Stimulated activated CD4-positive, alpha-beta T cell treated with anti-CD3 and anti-CD28 coated beads, Interleukin-4, amount 100 ng/mL, for 24 hours (primary cell): ENCODE data around the gene RUNX3.
A peak's percentile ranks its signal among the peaks of the same experiment; 100 is the strongest.
"Not testable (repeated sequence)": the region's sequence is repeated elsewhere in the genome, so short reads cannot be mapped to it uniquely, and the experiment has no call there.

Experiments
- DNase-seq: peaks from one replicate; pipeline ENCODE4 v3.0.0-alpha.2; 2020

The RUNX3 gene

DNA sequence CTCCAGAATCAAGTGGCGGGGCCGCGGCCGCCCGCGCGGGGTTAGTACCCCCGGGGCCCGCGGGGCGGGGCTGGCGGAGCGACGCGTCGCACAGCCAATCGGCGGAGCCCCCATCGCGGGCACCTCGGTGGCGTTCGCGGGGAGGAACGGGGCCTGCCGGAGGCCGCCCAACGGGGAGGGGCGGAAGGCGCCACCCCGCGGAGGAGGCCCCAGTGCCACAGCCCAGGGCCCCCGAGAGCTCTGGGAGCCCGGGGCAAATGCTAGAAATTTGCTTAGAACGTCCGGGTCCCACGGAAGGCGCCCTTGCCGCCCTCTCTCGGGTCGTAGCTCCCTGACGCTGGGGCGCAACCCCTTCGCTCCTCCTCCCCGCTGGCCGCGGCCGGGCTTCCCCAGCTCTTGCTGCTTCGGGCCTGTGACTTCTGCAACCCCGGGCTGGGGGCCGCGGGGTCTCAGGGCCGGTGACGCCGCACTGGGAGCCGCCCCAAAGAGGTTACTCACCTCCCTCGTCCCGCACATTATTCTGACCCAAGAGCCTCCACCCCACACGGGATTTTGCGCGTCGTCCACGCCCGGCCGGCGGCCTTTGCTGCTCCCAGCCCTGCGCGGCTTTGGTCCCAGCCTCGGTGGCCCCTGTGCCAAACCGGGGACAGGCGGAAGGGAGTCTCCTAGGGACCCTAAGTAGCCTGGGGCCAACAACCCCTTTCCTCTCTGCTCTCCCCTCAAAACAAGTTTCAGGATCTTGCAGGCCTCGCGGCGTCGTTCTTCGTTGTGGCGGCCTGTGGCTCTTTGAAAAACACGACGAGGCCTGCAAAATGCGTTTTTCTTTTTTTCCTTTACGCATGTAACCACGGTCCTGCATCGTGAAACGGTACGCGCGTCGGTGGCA is at the start of gene RUNX3:
Gene RUNX3 (minus strand): TSS at position 17 of the 886 bp plus-strand sequence. CDS start 408 bp downstream, outside the sequence.
- peak; percentile 89 for DNase-seq

DNA sequence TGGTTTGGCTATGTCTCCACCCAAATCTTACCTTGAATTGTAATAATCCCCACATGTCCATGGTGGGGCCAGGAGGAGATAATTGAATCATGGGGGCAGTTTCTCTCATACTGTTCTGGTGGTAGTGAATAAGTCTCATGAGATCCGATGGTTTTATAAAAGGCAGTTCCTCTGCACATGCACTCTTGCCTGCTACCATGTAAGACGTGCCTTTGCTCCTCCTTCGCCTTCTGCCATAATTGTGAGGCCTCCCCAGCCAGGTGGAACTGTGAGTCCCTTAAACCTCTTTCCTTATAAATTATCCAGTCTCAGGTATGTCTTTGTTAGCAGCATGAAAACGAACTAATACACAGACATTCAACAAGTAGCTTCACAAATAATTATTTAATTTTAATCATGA is 49.2 kb upstream of the RUNX3 start:
- DNase-seq: not testable (repeated sequence)

- DNase-seq: no peak
Measured at GRCh38 chr1:24978383-24979032, 48.4 kb upstream of the RUNX3 start.

GRCh38 chr1:24975391-24975790 is 45.3 kb upstream of the RUNX3 start:
- DNase-seq: no peak

DNA sequence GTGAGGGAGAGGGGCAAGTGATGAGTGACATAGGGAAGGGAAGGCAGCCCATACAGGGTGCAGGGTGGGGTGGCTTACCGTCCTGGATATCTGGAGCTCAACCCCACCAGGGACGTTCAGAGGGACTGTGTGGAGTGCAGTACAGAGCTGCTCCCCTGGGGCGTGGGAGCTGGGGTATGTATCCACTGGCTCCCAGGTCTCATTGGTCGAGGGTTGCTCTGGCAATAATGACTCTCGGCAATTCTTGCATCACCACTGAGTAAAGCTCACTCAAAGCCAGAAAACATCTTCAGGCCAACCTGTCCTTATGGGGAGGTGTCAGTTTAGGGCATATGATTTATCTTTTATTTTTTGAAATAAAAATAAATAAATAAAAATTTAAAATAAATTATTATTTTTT is 43.2 kb upstream of the RUNX3 start:
- DNase-seq: no peak

DNA sequence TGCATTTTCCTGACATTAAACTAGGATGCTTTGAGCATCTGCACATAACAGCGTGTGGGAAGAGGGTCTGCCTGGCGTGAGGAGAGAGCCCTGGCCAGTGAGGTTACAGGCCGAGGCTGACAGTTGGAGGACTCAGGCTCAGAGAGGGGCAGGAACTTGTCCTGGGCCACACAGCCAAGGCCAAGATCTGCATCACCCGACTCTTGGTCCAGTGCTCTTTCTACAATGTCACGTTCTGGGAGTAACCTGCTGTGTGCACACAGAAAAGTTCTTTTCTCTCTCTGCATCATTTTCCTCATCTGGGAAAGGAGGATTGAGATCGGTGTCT is 42.8 kb upstream of the RUNX3 start:
- no peak for DNase-seq

DNA sequence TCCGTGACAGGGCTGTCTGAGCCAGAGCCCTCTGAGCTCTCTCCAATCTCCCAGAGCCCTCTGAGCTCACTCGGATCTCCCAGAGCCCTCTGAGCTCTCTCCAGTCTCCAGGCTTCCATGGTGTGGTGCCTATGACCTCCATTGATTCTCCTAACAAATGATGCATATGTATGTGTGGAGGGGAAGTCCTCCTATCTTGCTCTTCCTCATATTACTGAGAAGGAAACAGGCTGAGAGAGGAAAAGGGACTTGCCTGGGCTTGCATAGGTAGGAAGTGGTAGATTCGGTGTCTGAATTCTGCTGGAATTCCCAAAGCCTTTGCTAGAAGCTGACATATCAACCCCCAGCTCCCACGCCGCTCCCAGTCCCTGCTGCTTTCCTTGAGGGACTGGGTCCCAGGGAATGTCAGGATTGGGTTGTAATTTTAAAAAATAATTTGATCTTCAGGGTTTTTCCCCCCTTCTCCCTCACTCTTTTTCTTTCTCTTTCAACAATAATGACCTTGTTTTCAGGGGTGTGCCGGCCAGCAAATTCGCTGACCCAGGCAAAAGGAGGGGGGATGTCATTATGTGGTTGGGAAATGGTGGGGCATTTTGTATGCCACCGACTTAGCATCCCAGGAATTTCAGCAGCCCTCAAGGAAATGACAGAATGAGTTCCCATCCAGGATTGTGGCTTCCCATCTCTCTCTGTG is 42.3 kb upstream of the RUNX3 start:
- no peak for DNase-seq

GRCh38 chr1:24970926-24971875 is 41.1 kb upstream of the RUNX3 start:
- DNase-seq: no peak

- no peak for DNase-seq
Measured at GRCh38 chr1:24970399-24970753, 40.3 kb upstream of the RUNX3 start.

- DNase-seq: no peak
Measured at GRCh38 chr1:24969596-24970398, 39.7 kb upstream of the RUNX3 start.

DNA sequence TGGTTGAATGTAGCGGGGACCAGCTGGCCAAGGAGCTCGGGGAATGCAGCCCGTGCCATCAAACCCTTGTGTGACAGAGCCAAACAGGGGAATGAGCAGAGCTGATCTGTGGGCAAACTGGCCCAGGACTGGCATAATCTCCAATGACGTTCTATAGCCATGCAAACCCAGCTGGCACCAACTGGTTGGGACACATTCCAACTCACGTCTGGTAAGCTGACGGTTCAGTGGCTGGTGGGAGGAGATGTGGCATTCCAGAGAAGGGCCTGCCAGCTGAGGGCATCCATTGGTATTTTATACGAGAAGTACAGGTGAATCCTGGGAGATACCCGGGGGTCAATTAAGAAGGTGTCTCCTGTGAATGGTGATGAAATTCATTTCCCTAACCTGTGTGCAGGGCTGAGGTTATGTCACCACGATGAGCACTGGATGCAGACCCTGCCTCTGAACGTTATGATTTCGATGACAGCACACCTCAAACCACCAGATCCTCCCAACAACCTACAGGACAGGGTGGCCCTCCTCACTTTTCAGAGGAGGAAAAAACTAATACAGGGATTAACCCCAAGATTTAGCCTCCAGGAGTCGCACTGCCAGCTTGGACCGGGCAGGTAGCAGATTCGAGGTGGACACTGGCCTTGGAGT is 39.0 kb upstream of the RUNX3 start:
- no peak for DNase-seq

GRCh38 chr1:24967962-24968361 is 37.9 kb upstream of the RUNX3 start:
- DNase-seq: no peak

DNA sequence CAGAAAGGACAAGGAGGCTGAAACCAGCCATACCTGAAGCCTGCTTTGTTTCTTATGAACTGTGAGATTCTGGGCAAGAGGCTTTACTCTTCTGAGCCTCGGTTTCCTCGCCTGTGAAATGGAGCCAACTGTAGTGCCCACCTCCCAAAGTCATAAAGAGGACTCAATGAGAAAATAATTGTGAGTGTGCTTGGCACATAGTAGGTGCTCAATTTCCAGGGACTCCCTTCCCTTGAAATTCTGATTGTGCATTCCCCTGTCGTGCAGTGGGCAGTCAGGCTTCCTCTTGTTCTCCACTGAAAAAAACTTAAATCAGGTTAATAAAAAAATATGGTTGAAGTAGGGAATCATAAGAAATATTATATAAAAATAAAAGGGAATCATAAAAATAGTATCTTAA is 37.5 kb upstream of the RUNX3 start:
- no peak for DNase-seq

- peak; percentile 79 for DNase-seq
Measured at GRCh38 chr1:24966724-24967346, 36.8 kb upstream of the RUNX3 start.

- DNase-seq: no peak
Measured at GRCh38 chr1:24966121-24966723, 36.1 kb upstream of the RUNX3 start.

DNA sequence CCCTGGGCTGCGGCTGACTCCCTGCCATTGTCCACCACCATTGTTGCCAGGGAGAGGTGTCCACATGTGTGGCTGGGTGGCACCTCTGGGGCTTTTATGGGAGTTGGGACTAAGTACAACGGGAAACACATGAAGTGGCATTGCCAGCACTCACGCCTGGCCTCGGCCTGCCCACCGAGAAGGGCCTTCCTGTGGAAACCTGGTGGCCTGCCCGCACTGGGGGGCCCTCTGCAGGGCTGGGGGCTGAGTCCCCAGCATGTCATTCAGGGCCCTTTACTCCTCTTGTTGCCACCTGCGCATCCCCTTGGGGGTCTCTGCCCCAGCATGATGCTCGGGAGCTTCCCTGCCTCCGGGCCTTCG is 35.5 kb upstream of the RUNX3 start:
- no peak for DNase-seq

GRCh38 chr1:24964811-24965570 is 34.9 kb upstream of the RUNX3 start:
- DNase-seq: peak; percentile 87

- no peak for DNase-seq
Measured at GRCh38 chr1:24963943-24964693, 34.0 kb upstream of the RUNX3 start.
